ENCODE results near the gene PDSS2.

DNA sequence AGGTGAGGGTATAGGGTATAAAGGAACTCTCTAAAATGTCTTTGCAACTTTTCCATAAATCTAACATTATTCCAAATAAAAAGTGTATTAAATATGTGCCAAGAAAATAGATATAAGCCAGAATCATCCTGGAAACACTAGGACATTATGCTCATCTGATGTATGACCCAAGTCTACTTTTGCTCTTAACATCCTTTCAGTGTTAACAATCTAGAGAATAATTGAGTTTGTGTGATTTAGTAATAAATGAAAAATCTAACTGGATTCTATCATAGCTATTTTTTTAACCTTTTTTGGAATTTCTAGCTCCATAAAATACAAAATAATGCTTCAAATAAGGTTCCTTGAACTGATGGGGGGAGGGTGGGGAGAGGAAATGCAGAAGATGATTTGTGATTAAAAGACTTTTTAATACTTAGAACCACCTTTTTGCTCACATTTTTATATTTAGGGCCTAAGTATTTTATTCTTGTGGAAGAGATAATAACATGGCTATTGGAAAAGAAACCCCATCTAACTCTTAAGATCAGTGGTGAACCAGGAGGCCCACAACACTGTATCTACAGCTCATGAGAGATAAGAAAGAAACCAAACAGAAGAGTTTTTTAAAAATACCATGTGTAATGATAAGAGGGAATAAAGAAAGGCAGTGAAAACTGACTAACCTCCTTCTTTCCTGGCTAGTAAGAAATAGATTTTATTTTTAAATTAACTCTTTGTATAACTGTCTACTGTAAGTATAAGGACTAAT lies 68.5 kb downstream of the PDSS2 start:
- TF ChIP-seq, protein P1, sequence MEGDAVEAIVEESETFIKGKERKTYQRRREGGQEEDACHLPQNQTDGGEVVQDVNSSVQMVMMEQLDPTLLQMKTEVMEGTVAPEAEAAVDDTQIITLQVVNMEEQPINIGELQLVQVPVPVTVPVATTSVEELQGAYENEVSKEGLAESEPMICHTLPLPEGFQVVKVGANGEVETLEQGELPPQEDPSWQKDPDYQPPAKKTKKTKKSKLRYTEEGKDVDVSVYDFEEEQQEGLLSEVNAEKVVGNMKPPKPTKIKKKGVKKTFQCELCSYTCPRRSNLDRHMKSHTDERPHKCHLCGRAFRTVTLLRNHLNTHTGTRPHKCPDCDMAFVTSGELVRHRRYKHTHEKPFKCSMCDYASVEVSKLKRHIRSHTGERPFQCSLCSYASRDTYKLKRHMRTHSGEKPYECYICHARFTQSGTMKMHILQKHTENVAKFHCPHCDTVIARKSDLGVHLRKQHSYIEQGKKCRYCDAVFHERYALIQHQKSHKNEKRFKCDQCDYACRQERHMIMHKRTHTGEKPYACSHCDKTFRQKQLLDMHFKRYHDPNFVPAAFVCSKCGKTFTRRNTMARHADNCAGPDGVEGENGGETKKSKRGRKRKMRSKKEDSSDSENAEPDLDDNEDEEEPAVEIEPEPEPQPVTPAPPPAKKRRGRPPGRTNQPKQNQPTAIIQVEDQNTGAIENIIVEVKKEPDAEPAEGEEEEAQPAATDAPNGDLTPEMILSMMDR (IDR thresholded peaks at IDR 0.05): no peak
- TF ChIP-seq EP300 (IDR thresholded peaks at IDR 0.05) (no peak), POLR2A (IDR thresholded peaks at IDR 0.05) (no peak)

Measured in gastroesophageal sphincter (tissue), 3 donors.